HG02884 (cell line): ENCODE results near the gene PRKCSH.

Experiments used
- ATAC-seq: cut with Tn5 transposase; IDR thresholded peaks from one replicate; pipeline ENCODE4 v1.9.1; 2021; ENCODE audit warnings: mild to moderate bottlenecking, moderate library complexity; ENCODE audit not compliant: unreplicated experiment

The PRKCSH gene

GRCh38 chr19:11495885-11496284, 60.5 kb downstream of the PRKCSH start:
- no peak for ATAC-seq

GRCh38 chr19:11496391-11497163, 61.1 kb downstream of the PRKCSH start:
- no peak for ATAC-seq

GRCh38 chr19:11499220-11499726, 63.8 kb downstream of the PRKCSH start:
- no peak for ATAC-seq

- ATAC-seq, result no peak
These were observed 64.5 kb downstream of the PRKCSH start for GRCh38 chr19:11499890-11500420.
